WI38 (cell line): ENCODE data around the gene B3GAT1.

Source experiments
- H3K4me3 ChIP-seq: 2 replicates; pipeline ENCODE4 v1.5.1; 2011; ENCODE audit warnings: low read depth, mild to moderate bottlenecking, control low read depth, low read length
- CTCF ChIP-seq: IDR thresholded peaks from 2 replicates; pipeline ENCODE4 v1.5.1; 2012; ENCODE audit warnings: low read depth, mild to moderate bottlenecking, control low read depth, low read length

Gene B3GAT1

GRCh38 chr11:134330611-134331353, 81.3 kb downstream of the B3GAT1 start:
- no peak for TF ChIP-seq CTCF
- H3K4me3 ChIP-seq: no peak overlapping the region
